HepG2 (cell line): ENCODE measurements around the gene ARFGEF2. TPM values are rescaled to one million over a fixed set of nuclear protein-coding genes. Genes with fewer than 3 reads are reported as not detected.

Source experiments
- CCAR2 ChIP-seq: fragments of 200-400 bp; formaldehyde crosslinking; optimal IDR thresholded peaks from 2 replicates; pipeline ENCODE3; 2018; ENCODE audit warnings: low read depth, mild to moderate bottlenecking, low read length, moderate library complexity
- KLF13 ChIP-seq: sonication (generic); formaldehyde crosslinking; IDR thresholded peaks from 2 replicates; pipeline ENCODE4 v1.4.0; 2020; ENCODE audit warnings: mild to moderate bottlenecking, missing genetic modification reagents
- MED13 ChIP-seq: sonication (generic); formaldehyde crosslinking; IDR thresholded peaks from 2 replicates; pipeline ENCODE4 v1.5.0; 2020; ENCODE audit warnings: missing genetic modification reagents
- MTA3 ChIP-seq: sonication (generic); formaldehyde crosslinking; IDR thresholded peaks from 2 replicates; pipeline ENCODE4 v1.4.0; 2020; ENCODE audit warnings: missing genetic modification reagents
- PCBP2 ChIP-seq: fragments of 200-400 bp; formaldehyde crosslinking; optimal IDR thresholded peaks from 2 replicates; pipeline ENCODE3; 2018; ENCODE audit warnings: low read length, low read depth; ENCODE audit not compliant: poor library complexity, severe bottlenecking
- SRY ChIP-seq: sonication (generic); formaldehyde crosslinking; IDR thresholded peaks from 2 replicates; pipeline ENCODE4 v1.8.0; 2022; ENCODE audit warnings: mild to moderate bottlenecking, missing genetic modification reagents
- TBL1XR1 ChIP-seq: fragments of 150-350 bp; IDR thresholded peaks from 2 replicates; pipeline ENCODE4 v1.6.1; 2014; ENCODE audit warnings: borderline replicate concordance, low read length; ENCODE audit not compliant: partially characterized antibody
- TOE1 ChIP-seq: sonication (generic); formaldehyde crosslinking; IDR thresholded peaks from 2 replicates; pipeline ENCODE4 v1.4.0; 2020; ENCODE audit warnings: mild to moderate bottlenecking, missing genetic modification reagents
- ZBTB7A ChIP-seq: sonication (generic); formaldehyde crosslinking; IDR thresholded peaks from 2 replicates; pipeline ENCODE4 v1.8.0; 2022; ENCODE audit warnings: mild to moderate bottlenecking, missing genetic modification reagents
- ZFP90 ChIP-seq: sonication (generic); formaldehyde crosslinking; IDR thresholded peaks from 2 replicates; pipeline ENCODE4 v1.8.0; 2022; ENCODE audit warnings: missing genetic modification reagents, mild to moderate bottlenecking, inconsistent platforms, borderline replicate concordance
- ZNF232 ChIP-seq: sonication (generic); formaldehyde crosslinking; IDR thresholded peaks from 2 replicates; pipeline ENCODE4 v1.4.0; 2020; ENCODE audit warnings: missing genetic modification reagents, borderline replicate concordance
- ZNF264 ChIP-seq: sonication (generic); formaldehyde crosslinking; IDR thresholded peaks from 2 replicates; pipeline ENCODE4 v1.4.0; 2020; ENCODE audit warnings: missing genetic modification reagents
- polyA plus RNA-seq, 8 experiments: library from polyadenylated mRNA; depleted of rRNA in 3 of 8; stranded (reverse) in 7 of 8; unstranded in 1 of 8; fragments of >200 nt; fragmentation: Illumina TruSeq in 4 of 8; extraction: Trizol in 4 of 8; gene quantifications; 2 replicates each; pipeline versions ENCODE4 v1.2.1 to v1.2.3, GENCODE V29; 2011 to 2016; ENCODE audit warnings: low read depth in 4 of 8, missing spikeins in 1 of 8, mixed read lengths in 1 of 8; ENCODE audit not compliant: insufficient read depth in 1 of 8
- total RNA-seq, 5 experiments: library from RNA; depleted of rRNA; stranded (reverse); fragments of >200 nt; fragmentation: Illumina TruSeq; extraction: Trizol; gene quantifications; 2 replicates each; pipeline ENCODE4 v1.2.3, GENCODE V29; 2016; ENCODE audit warnings: low read depth in 1 of 5
- TF ChIP-seq, protein P1 (sequence below): sonication (generic); formaldehyde crosslinking; IDR thresholded peaks from 2 replicates; pipeline ENCODE4 v1.9.0; 2021; ENCODE audit warnings: mild to moderate bottlenecking, missing genetic modification reagents
- TF ChIP-seq, protein P2 (sequence below): sonication (generic); formaldehyde crosslinking; IDR thresholded peaks from 2 replicates; pipeline ENCODE4 v1.5.1; 2020; ENCODE audit warnings: mild to moderate bottlenecking, missing genetic modification reagents, borderline replicate concordance
- TF ChIP-seq, protein P3 (sequence below): sonication (generic); formaldehyde crosslinking; conservative IDR thresholded peaks from 2 replicates; pipeline ENCODE4 v1.5.0; 2020; ENCODE audit warnings: missing genetic modification reagents

The ARFGEF2 gene
- total and polyA plus RNA-seq, 2 of the 13 experiments (the other 11 are each of a cell fraction or from before 2014, with no cell fraction given): 44.0 to 60.8 TPM

DNA sequence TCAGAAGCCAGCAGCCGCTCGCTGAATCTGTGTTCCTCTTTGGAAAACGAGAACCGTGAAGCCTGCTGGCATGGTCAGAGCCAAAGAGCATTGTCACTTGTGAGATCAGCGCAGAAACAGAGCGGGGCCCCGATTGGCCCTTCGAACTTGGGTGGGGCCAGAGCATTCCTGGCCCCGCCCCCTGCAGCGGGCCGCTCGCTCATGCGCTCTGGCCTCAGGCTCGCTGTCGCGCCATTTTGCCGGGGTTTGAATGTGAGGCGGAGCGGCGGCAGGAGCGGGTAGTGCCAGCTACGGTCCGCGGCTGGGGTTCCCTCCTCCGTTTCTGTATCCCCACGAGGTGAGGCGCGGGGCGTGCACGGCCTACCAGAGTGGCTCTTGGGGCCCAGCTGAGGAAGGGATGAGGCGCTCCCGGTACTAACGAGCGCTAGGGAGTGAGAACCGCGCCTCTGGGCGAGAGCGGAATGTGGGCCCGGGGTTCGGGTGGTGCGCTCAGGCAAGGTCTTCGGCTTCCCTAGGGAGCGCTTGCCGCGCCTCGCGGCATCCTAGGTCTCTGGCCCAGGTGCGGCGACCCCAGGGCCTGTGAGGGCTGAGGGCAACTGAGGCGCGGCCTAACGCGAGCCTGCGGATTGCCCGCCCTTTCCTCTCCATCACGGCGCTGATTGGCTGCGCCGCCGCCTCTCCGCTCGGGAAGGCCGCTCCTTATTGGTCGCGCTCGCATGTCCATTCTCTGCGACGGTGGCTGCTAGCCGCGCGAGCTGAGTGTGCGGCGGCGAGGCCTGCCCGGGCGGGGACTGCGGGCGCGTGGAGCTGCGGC, 124.8 kb downstream of the ARFGEF2 start, which contains the start of gene CSE1L (continued):
- TF ChIP-seq, protein P1, sequence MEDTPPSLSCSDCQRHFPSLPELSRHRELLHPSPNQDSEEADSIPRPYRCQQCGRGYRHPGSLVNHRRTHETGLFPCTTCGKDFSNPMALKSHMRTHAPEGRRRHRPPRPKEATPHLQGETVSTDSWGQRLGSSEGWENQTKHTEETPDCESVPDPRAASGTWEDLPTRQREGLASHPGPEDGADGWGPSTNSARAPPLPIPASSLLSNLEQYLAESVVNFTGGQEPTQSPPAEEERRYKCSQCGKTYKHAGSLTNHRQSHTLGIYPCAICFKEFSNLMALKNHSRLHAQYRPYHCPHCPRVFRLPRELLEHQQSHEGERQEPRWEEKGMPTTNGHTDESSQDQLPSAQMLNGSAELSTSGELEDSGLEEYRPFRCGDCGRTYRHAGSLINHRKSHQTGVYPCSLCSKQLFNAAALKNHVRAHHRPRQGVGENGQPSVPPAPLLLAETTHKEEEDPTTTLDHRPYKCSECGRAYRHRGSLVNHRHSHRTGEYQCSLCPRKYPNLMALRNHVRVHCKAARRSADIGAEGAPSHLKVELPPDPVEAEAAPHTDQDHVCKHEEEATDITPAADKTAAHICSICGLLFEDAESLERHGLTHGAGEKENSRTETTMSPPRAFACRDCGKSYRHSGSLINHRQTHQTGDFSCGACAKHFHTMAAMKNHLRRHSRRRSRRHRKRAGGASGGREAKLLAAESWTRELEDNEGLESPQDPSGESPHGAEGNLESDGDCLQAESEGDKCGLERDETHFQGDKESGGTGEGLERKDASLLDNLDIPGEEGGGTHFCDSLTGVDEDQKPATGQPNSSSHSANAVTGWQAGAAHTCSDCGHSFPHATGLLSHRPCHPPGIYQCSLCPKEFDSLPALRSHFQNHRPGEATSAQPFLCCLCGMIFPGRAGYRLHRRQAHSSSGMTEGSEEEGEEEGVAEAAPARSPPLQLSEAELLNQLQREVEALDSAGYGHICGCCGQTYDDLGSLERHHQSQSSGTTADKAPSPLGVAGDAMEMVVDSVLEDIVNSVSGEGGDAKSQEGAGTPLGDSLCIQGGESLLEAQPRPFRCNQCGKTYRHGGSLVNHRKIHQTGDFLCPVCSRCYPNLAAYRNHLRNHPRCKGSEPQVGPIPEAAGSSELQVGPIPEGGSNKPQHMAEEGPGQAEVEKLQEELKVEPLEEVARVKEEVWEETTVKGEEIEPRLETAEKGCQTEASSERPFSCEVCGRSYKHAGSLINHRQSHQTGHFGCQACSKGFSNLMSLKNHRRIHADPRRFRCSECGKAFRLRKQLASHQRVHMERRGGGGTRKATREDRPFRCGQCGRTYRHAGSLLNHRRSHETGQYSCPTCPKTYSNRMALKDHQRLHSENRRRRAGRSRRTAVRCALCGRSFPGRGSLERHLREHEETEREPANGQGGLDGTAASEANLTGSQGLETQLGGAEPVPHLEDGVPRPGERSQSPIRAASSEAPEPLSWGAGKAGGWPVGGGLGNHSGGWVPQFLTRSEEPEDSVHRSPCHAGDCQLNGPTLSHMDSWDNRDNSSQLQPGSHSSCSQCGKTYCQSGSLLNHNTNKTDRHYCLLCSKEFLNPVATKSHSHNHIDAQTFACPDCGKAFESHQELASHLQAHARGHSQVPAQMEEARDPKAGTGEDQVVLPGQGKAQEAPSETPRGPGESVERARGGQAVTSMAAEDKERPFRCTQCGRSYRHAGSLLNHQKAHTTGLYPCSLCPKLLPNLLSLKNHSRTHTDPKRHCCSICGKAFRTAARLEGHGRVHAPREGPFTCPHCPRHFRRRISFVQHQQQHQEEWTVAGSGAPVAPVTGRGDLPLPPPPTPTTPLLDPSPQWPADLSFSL: no peak
- peak; percentile 97 for TF ChIP-seq ZFP90
- peak; percentile 98 for TF ChIP-seq MED13
- TF ChIP-seq CCAR2: no peak
- TF ChIP-seq MTA3 (CRISPR knock-in tag): 0 out of 2 replicates have a peak, but pooled peaks have one; percentile 40
- TF ChIP-seq, protein P2, sequence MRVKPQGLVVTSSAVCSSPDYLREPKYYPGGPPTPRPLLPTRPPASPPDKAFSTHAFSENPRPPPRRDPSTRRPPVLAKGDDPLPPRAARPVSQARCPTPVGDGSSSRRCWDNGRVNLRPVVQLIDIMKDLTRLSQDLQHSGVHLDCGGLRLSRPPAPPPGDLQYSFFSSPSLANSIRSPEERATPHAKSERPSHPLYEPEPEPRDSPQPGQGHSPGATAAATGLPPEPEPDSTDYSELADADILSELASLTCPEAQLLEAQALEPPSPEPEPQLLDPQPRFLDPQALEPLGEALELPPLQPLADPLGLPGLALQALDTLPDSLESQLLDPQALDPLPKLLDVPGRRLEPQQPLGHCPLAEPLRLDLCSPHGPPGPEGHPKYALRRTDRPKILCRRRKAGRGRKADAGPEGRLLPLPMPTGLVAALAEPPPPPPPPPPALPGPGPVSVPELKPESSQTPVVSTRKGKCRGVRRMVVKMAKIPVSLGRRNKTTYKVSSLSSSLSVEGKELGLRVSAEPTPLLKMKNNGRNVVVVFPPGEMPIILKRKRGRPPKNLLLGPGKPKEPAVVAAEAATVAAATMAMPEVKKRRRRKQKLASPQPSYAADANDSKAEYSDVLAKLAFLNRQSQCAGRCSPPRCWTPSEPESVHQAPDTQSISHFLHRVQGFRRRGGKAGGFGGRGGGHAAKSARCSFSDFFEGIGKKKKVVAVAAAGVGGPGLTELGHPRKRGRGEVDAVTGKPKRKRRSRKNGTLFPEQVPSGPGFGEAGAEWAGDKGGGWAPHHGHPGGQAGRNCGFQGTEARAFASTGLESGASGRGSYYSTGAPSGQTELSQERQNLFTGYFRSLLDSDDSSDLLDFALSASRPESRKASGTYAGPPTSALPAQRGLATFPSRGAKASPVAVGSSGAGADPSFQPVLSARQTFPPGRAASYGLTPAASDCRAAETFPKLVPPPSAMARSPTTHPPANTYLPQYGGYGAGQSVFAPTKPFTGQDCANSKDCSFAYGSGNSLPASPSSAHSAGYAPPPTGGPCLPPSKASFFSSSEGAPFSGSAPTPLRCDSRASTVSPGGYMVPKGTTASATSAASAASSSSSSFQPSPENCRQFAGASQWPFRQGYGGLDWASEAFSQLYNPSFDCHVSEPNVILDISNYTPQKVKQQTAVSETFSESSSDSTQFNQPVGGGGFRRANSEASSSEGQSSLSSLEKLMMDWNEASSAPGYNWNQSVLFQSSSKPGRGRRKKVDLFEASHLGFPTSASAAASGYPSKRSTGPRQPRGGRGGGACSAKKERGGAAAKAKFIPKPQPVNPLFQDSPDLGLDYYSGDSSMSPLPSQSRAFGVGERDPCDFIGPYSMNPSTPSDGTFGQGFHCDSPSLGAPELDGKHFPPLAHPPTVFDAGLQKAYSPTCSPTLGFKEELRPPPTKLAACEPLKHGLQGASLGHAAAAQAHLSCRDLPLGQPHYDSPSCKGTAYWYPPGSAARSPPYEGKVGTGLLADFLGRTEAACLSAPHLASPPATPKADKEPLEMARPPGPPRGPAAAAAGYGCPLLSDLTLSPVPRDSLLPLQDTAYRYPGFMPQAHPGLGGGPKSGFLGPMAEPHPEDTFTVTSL (CRISPR knock-in tag): peak; percentile 62
- TF ChIP-seq SRY: peak; percentile 87
- TF ChIP-seq, protein P3, sequence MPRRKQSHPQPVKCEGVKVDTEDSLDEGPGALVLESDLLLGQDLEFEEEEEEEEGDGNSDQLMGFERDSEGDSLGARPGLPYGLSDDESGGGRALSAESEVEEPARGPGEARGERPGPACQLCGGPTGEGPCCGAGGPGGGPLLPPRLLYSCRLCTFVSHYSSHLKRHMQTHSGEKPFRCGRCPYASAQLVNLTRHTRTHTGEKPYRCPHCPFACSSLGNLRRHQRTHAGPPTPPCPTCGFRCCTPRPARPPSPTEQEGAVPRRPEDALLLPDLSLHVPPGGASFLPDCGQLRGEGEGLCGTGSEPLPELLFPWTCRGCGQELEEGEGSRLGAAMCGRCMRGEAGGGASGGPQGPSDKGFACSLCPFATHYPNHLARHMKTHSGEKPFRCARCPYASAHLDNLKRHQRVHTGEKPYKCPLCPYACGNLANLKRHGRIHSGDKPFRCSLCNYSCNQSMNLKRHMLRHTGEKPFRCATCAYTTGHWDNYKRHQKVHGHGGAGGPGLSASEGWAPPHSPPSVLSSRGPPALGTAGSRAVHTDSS: peak; percentile 93
- TF ChIP-seq KLF13 (CRISPR knock-in tag): no peak; the same call in 1 of the 2 replicates
- peak; percentile 87 for TF ChIP-seq ZNF232 (CRISPR knock-in tag)
- peak; percentile 5 for TF ChIP-seq TBL1XR1
- no peak for TF ChIP-seq PCBP2
- no peak; the same call in 1 of the 2 replicates for TF ChIP-seq ZBTB7A
- no peak; the same call in none of the 2 replicates for TF ChIP-seq TOE1 (CRISPR knock-in tag)
- peak; percentile 76 for TF ChIP-seq ZNF264
